Measurements from ENCODE around the gene STX2. TPM values are rescaled to one million over a fixed set of nuclear protein-coding genes. Genes with fewer than 3 reads are reported as not detected.
"Not testable (repeated sequence)": the region's sequence is repeated elsewhere in the genome, so short reads cannot be mapped to it uniquely, and the experiment has no call there.

Gene STX2
- total RNA-seq, 2 experiments from 2014 or later = 10.8 to 13.6 TPM

DNA sequence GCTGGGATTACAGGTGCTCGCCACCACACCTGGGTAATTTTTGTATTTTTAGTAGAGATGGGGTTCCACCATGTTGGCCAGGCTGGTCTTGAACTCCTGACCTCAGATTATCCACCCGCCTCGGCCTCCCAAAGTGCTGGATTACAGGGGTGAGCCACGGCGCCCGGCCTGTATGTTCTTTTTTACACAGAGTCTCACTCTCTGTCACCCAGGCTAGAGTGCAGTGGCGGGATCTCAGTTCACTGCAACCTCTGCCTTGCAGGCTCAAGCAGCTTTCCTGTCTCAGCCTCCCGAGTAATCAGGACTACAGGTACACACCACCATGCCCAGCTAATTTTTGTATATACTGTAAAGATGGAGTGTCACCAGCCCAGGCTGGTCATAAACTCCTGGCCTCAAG, 23.7 kb upstream of the STX2 start:
- H3K36me3 Mint-ChIP-seq (ENCODE audit: low read depth) = not testable (repeated sequence)

DNA sequence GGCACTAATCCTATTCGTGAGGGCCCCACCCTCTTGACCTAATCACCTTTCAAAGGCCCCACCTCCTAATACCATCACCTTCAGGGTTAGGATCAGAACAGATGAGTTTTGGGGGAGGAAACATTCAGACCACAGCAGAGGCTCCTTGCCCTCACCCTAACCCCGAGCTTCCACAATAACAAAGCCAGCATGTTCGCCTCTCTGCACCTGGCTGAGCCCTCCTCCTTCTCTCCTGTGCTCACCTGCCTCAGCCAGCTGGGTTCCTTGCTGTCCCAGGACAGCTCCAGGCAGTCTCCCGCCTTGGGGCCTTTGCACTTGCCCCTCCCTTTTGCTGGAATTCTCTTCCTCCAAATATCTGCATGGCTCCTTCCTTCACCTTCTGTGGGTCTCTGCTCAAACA, 23.1 kb upstream of the STX2 start:
- H3K27me3 Mint-ChIP-seq (ENCODE audit: low read depth) = no peaks in the 10 kb centered on the region
- intact Hi-C loops (cut with micrococcal nuclease) = no loop called here
- DNase-seq = no peak
- CTCF ChIA-PET = interaction anchor here (0.6 kb wide), 1 partner anchor 16 kb away, joined by 5 read pairs; no protein-coding TSS in a partner anchor
- H3K4me1 Mint-ChIP-seq (ENCODE audit: low read depth) = peaks cover 2% of the 10 kb centered on the region
- H3K27ac Mint-ChIP-seq = no peak overlapping the region
- peaks cover 2% of the 10 kb centered on the region for H3K36me3 Mint-ChIP-seq (ENCODE audit: low read depth)
- H3K9me3 Mint-ChIP-seq = peaks cover 5% of the 10 kb centered on the region
- H3K4me3 Mint-ChIP-seq = no peak overlapping the region

More for the DNA sequence above, 23.7 kb upstream of the STX2 start:
- intact Hi-C loops (cut with micrococcal nuclease); H3K9me3 Mint-ChIP-seq; H3K27ac Mint-ChIP-seq; H3K4me1 Mint-ChIP-seq (ENCODE audit: low read depth); H3K4me3 Mint-ChIP-seq; H3K27me3 Mint-ChIP-seq (ENCODE audit: low read depth); CTCF ChIA-PET; DNase-seq: not testable (repeated sequence)

DNA sequence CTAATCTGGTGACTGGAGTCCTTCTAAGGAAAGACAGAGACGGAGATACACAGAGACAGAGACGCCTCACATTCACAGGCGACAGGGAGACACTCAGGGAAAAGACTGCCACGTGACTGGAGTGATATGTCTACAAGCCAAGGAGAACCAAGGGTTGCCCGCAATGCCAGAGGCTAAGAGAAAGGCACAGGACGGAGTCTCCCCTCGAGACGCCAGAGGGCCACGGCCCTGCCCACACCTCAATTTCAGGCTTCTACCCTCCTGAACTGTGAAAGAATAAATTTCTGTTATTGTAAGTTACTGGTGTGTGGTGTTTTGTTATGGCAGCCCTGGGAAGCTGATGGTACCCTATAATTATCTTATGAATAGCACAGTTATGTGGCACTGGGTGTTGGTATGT, 21.3 kb upstream of the STX2 start:
- no peak for DNase-seq
- no peaks in the 10 kb centered on the region for H3K4me1 Mint-ChIP-seq (ENCODE audit: low read depth)
- H3K9me3 Mint-ChIP-seq = peaks cover 8% of the 10 kb centered on the region
- no peaks in the 10 kb centered on the region for H3K27me3 Mint-ChIP-seq (ENCODE audit: low read depth)
- CTCF ChIA-PET = no interaction called here
- intact Hi-C loops (cut with micrococcal nuclease) = no loop called here
- H3K4me3 Mint-ChIP-seq = no peak overlapping the region
- H3K27ac Mint-ChIP-seq = no peak overlapping the region
- H3K36me3 Mint-ChIP-seq (ENCODE audit: low read depth) = peaks cover 4% of the 10 kb centered on the region

DNA sequence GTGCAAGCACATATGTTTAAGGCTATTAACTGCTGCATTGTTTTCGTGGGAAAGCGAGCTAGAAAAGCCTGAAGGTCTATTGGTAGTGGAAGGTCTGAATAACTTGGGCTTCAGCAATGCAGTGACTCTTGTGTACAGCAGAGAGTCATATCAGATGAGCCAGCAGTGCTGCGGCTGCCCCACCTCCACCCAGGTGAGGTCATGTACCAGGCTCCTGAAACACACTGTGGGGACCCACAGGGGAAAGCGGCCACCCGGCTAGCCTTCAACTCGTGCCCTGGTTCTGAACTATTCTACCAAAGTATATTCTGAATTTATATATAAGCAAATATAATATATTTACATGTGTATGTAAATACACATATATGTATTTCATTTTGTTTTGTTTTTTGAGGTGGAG, 20.1 kb upstream of the STX2 start:
- no peak overlapping the region for H3K4me3 Mint-ChIP-seq
- no peaks in the 10 kb centered on the region for H3K4me1 Mint-ChIP-seq (ENCODE audit: low read depth)
- H3K9me3 Mint-ChIP-seq = peaks cover 8% of the 10 kb centered on the region
- H3K36me3 Mint-ChIP-seq (ENCODE audit: low read depth) = peaks cover 4% of the 10 kb centered on the region
- H3K27ac Mint-ChIP-seq = no peak overlapping the region
- no peaks in the 10 kb centered on the region for H3K27me3 Mint-ChIP-seq (ENCODE audit: low read depth)
- no peak for DNase-seq
- CTCF ChIA-PET = no interaction called here
- intact Hi-C loops (cut with micrococcal nuclease) = no loop called here

DNA sequence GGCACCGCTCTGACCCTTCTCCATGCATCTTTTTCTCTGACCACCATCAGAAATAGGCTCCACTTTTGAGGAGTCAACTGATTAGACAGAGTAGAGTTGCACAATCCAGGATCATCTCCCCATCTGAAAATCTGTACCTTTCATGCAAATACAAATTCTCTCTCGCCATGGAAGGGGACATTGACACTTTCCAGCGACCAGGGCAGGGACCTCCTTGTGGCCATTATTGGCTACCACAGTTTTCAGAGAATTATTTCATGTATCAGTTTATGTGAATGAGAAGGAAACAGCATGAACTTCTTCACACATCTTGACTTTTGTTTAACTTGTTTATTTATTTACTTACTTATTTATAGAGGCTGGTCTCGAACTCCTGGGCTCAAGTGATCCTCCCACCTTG, 19.0 kb upstream of the STX2 start:
- CTCF ChIA-PET = interaction anchor here (1.5 kb wide), 1 partner anchor 12 kb away, joined by 3 read pairs; no protein-coding TSS in a partner anchor
- Mint-ChIP-seq H3K27me3 (ENCODE audit: low read depth) (no peaks in the 10 kb centered on the region), H3K4me3 (no peak overlapping the region)

DNA sequence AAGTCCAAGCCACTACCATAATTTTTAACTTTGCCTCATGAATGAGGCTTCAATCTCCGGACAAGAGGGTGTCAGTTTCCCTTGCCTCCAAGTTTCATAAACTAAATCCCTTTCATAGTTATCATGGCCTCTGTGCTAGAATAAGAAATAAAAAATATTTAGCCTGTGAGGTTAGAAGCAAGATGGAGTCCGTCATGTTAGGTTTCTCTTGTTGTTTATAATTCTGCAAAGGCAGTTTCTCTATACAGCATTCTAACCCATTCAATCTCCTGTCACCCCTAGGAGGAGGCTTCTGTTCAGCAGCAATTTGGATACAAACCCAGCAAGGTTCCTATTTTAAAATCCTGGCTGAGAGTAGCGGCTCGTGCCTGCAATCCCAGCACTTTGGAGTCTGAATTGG, 17.0 kb upstream of the STX2 start:
- no peak overlapping the region for H3K27ac Mint-ChIP-seq

More for the DNA sequence above, 19.0 kb upstream of the STX2 start:
- no peak for DNase-seq
- H3K27ac Mint-ChIP-seq = no peak overlapping the region
- no peaks in the 10 kb centered on the region for H3K4me1 Mint-ChIP-seq (ENCODE audit: low read depth)
- H3K36me3 Mint-ChIP-seq (ENCODE audit: low read depth) = peaks cover 4% of the 10 kb centered on the region
- intact Hi-C loops (cut with micrococcal nuclease) = no loop called here
- peaks cover 8% of the 10 kb centered on the region for H3K9me3 Mint-ChIP-seq

DNA sequence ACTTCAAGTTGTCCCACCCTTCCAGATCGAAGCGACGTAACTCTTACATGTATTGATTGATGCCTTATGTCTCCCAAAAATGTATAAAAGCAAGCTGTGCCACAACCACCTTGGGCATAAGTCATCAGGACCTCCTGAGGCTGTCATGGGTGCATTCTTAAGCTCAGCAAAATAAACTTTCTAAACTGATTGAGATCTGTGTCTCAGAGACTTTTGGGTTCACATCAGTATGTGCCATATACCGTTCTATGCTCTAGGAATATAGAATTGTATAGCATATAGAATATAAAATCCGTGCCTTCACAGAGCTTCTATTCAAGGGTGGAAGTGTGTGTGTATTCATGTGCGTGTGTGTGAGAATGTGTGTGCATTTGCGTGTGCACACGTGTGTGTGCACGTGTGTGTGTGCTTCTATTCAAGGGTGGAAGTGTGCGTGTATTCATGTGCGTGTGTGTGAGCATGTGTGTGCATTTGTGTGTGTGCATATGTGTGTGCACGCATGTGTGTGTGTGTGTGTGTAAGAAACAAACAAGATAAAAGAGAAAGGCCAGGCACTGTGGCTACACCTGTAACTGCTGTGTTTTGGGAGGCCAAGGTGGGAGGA, 11.5 kb upstream of the STX2 start:
- H3K4me1 Mint-ChIP-seq (ENCODE audit: low read depth) = no peaks in the 10 kb centered on the region
- H3K4me3 Mint-ChIP-seq = no peak overlapping the region
- CTCF ChIA-PET = interaction anchor here (1.3 kb wide), 1 partner anchor 20 kb away, joined by 3 read pairs; no protein-coding TSS in a partner anchor
- intact Hi-C loops (cut with micrococcal nuclease) = no loop called here
- H3K27ac Mint-ChIP-seq = no peak overlapping the region
- DNase-seq = no peak
- H3K9me3 Mint-ChIP-seq = no peaks in the 10 kb centered on the region
- no peaks in the 10 kb centered on the region for H3K36me3 Mint-ChIP-seq (ENCODE audit: low read depth)
- no peaks in the 10 kb centered on the region for H3K27me3 Mint-ChIP-seq (ENCODE audit: low read depth)

More for the DNA sequence above, 17.0 kb upstream of the STX2 start:
- H3K9me3 Mint-ChIP-seq = peaks cover 8% of the 10 kb centered on the region
- intact Hi-C loops (cut with micrococcal nuclease) = no loop called here
- no peak for DNase-seq
- H3K4me3 Mint-ChIP-seq = no peak overlapping the region
- CTCF ChIA-PET = interaction anchor here (1.6 kb wide), 1 partner anchor 15 kb away, joined by 4 read pairs; no protein-coding TSS in a partner anchor
- no peaks in the 10 kb centered on the region for H3K4me1 Mint-ChIP-seq (ENCODE audit: low read depth)
- H3K27me3 Mint-ChIP-seq (ENCODE audit: low read depth) = no peaks in the 10 kb centered on the region
- H3K36me3 Mint-ChIP-seq (ENCODE audit: low read depth) = peaks cover 4% of the 10 kb centered on the region

DNA sequence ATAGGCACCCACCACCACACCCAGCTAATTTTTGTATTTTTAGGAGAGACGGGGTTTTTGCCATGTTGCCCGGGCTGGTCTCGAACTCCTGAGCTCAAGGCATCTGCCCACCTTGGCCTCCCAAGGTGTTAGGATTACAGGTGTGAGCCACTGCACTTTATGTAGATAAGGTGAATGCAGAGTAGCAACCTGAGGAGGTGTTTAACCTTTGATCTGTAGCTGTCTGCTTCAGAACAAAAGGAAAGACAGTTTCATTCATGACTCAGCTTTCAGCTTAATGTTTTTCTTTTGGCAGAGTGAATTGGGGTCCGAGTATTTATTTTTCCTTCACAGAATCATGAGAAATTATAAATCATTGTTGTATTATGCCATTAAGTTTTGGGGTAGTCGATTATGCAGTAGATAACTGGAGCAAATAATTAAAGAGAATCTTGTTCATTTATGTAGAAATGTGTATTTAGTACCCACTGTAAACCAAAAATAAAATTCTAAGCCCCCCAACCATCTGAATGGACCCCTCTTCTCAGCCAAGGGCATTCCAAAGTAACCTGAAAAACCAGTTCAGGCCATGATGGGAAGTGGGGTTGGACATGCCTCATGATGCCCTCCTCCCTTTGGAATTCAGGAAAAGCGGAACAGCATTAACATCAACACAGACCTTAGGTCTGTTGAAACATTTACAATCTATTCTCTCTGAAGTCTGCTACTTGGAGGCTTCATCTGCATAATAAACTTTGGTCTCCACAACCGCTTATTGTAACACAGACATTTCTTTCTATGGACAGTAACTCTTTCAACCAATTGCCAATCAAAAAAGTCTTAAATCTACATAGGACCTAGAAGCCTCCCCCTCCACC, 10.7 kb upstream of the STX2 start:
- Mint-ChIP-seq H3K4me1 (ENCODE audit: low read depth) (no peaks in the 10 kb centered on the region), H3K4me3 (no peak overlapping the region), H3K9me3 (no peaks in the 10 kb centered on the region), H3K36me3 (ENCODE audit: low read depth) (no peaks in the 10 kb centered on the region), H3K27me3 (ENCODE audit: low read depth) (no peaks in the 10 kb centered on the region), H3K27ac (no peak overlapping the region)
- intact Hi-C loops (cut with micrococcal nuclease) = no loop called here
- no peak for DNase-seq
- CTCF ChIA-PET = interaction anchor here (1.3 kb wide), 1 partner anchor 21 kb away, joined by 3 read pairs; no protein-coding TSS in a partner anchor

DNA sequence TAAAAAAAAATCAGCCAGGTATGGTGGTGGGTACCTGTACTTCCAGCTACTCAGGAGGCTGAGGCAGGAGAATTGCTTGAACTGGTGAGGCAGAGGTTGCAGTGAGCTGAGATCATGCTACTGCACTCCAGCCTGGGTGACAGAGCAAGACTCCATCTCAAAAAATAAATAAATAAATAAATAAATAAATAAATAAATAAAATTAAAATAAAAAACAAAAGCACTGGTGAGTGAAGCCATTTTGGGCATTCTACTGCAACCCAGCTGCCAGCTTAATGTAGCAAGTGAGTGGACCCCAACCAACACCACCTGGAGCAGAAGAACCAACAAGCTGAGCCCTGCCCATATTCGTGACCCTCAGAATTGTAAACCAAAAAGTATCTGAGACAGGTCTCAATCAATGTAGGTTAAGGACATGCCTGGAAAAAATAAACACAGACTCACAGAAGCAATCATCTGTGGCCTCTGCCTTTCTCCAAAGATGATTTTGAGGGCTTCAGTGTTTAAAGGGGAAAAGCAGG, 9.8 kb upstream of the STX2 start:
- not testable (repeated sequence) for H3K27ac Mint-ChIP-seq

DNA sequence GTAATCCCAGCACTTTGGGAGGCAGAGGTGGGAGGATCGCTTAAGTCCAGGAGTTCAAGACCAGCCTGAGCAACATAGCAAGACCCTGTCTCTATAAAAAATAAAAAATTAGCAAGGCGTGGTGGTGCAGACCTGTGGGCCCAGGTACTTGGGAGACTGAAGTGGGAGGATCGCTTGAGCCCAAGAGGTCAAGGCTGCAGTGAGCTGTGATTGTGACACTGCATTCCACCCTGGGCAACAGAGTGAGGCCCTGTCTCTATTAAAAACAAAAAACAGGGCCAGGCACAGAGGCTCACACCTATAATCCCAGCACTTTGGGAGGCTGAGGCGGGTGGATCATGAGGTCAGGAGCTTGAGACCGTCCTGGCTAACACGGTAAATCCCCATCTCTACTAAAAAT, 9.1 kb upstream of the STX2 start:
- H3K4me1 Mint-ChIP-seq (ENCODE audit: low read depth); CTCF ChIA-PET; H3K9me3 Mint-ChIP-seq; H3K36me3 Mint-ChIP-seq (ENCODE audit: low read depth); intact Hi-C loops (cut with micrococcal nuclease); H3K27ac Mint-ChIP-seq; H3K27me3 Mint-ChIP-seq (ENCODE audit: low read depth); H3K4me3 Mint-ChIP-seq; DNase-seq: not testable (repeated sequence)

More for the DNA sequence above, 9.8 kb upstream of the STX2 start:
- H3K36me3 Mint-ChIP-seq (ENCODE audit: low read depth); H3K4me3 Mint-ChIP-seq; H3K4me1 Mint-ChIP-seq (ENCODE audit: low read depth); DNase-seq; H3K9me3 Mint-ChIP-seq; intact Hi-C loops (cut with micrococcal nuclease); H3K27me3 Mint-ChIP-seq (ENCODE audit: low read depth): not testable (repeated sequence)
- CTCF ChIA-PET = interaction anchor here (0.7 kb wide), 1 partner anchor 264 kb away, joined by 5 read pairs; no protein-coding TSS in a partner anchor

DNA sequence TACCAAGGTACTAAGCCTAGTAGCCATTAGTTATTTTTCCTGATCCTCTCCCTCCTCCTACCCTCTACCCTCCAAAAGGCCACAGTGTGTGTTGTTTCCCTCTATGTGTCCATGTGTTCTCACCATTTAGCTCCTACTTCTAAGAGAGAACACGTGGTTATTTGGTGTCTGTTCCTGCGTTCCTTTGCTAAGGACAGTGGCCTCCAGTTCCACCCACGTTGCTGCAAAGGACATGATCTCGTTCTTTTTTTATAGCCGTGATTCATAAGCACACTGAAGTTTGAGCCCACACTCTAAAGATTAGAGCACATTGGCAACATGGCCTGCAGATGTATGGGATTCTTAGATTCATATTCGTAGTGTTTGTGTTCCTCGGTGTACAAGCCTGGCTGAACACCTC, 8.1 kb upstream of the STX2 start:
- CTCF ChIA-PET = no interaction called here
- Mint-ChIP-seq H3K27me3 (ENCODE audit: low read depth) (no peaks in the 10 kb centered on the region), H3K4me1 (ENCODE audit: low read depth) (no peaks in the 10 kb centered on the region), H3K36me3 (ENCODE audit: low read depth) (no peaks in the 10 kb centered on the region), H3K4me3 (no peak overlapping the region), H3K9me3 (no peaks in the 10 kb centered on the region), H3K27ac (no peak overlapping the region)
- no peak for DNase-seq
- intact Hi-C loops (cut with micrococcal nuclease) = no loop called here

DNA sequence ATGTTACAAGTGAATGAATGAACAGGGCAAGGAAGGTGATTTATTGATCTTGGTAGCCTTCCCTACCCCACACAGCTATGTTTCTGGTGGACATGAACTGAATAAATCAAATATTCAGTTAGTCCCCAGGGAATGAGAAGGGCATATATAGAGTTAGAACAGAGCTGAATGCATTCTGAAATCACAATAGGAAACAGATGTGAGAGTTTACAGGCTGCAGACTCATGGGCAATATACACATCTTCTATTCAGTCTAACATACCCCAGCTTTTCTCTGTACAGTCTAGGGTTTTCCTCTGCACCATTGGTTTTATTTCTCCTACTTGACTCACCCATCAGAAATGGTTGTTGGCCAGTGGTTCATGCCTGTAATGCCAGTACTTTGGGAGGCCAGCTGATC, 7.3 kb upstream of the STX2 start:
- H3K36me3 Mint-ChIP-seq (ENCODE audit: low read depth) = no peaks in the 10 kb centered on the region
- H3K27ac Mint-ChIP-seq = no peak overlapping the region
- CTCF ChIA-PET = interaction anchor here (0.6 to 0.7 kb wide), 2 partner anchors 16 to 26 kb away, joined by 3 to 5 read pairs; no protein-coding TSS in a partner anchor
- DNase-seq = no peak
- H3K9me3 Mint-ChIP-seq = no peaks in the 10 kb centered on the region
- H3K4me3 Mint-ChIP-seq = no peak overlapping the region
- no peaks in the 10 kb centered on the region for H3K4me1 Mint-ChIP-seq (ENCODE audit: low read depth)
- no peaks in the 10 kb centered on the region for H3K27me3 Mint-ChIP-seq (ENCODE audit: low read depth)
- intact Hi-C loops (cut with micrococcal nuclease) = no loop called here
